Sigmoid colon (tissue), 4 donors: Measurements from ENCODE around the gene SLC9A3.

Source experiments
- POLR2A ChIP-seq, 2 donors: fragments of 450-650 bp; IDR thresholded peaks; one replicate each; pipeline ENCODE4 v1.6.1; 2016; ENCODE audit warnings: antibody characterized with exemption in 2 of 2, mild to moderate bottlenecking in 2 of 2, moderate library complexity in 2 of 2
- POLR2AphosphoS5 ChIP-seq, 4 donors: sonication (generic); formaldehyde crosslinking; IDR thresholded peaks; one replicate each; pipeline ENCODE4 v1.6.1; 2017; ENCODE audit warnings: antibody characterized with exemption in 4 of 4
- TF ChIP-seq, protein P1 (sequence below), 4 experiments: fragments of 450-650 bp in 3 of 4; fragments of 200-600 bp in 1 of 4; IDR thresholded peaks; one replicate each; pipeline ENCODE4 v1.5.1; 2016 to 2019; ENCODE audit warnings: antibody characterized with exemption in 4 of 4, mild to moderate bottlenecking in 3 of 4, moderate library complexity in 2 of 4

DNA sequence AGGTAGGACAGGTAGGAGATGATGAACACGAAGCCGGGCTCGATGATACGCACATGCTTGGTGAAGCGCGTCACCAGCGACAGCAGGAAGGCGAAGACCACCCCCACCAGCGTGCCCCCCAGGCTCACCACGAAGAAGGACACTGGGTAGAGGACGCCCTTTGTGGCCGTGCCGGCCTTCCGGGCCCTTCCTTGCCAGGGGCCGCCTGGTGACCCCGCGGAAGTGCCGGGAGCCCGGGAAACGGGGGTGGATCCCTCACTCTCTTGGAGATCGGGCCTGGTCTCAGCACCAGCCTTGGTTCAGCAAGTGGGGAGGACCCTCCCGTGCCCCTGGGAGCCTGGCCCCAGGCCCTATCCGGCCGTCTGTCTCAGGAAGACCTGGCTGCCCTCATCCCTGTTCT, 39.7 kb downstream of the SLC9A3 start:
- TF ChIP-seq, protein P1, sequence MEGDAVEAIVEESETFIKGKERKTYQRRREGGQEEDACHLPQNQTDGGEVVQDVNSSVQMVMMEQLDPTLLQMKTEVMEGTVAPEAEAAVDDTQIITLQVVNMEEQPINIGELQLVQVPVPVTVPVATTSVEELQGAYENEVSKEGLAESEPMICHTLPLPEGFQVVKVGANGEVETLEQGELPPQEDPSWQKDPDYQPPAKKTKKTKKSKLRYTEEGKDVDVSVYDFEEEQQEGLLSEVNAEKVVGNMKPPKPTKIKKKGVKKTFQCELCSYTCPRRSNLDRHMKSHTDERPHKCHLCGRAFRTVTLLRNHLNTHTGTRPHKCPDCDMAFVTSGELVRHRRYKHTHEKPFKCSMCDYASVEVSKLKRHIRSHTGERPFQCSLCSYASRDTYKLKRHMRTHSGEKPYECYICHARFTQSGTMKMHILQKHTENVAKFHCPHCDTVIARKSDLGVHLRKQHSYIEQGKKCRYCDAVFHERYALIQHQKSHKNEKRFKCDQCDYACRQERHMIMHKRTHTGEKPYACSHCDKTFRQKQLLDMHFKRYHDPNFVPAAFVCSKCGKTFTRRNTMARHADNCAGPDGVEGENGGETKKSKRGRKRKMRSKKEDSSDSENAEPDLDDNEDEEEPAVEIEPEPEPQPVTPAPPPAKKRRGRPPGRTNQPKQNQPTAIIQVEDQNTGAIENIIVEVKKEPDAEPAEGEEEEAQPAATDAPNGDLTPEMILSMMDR (IDR thresholded peaks at IDR 0.05), result no peak
- no peak for TF ChIP-seq POLR2AphosphoS5 (IDR thresholded peaks at IDR 0.05)
- TF ChIP-seq POLR2A (IDR thresholded peaks at IDR 0.05), result no peak
